Memory B cell (primary cell): ENCODE data around the gene CBX6.

Experiments
- ATAC-seq: fragments of 150-1000 bp; cut with Tn5 transposase; 2 replicates; pipeline ENCODE4 v1.10.0; 2021; ENCODE audit warnings: low read depth, mild to moderate bottlenecking, moderate library complexity
- DNase-seq, 2 donors: peaks; one replicate each; pipeline ENCODE4 v3.0.0; 2022; ENCODE audit warnings: low spot score in 2 of 2
- H3K27ac Mint-ChIP-seq: one replicate; pipeline ENCODE4 v1.8.0; 2022; ENCODE audit warnings: mild to moderate bottlenecking, moderate library complexity, mixed read lengths
- H3K27me3 Mint-ChIP-seq: one replicate; pipeline ENCODE4 v1.8.0; 2022; ENCODE audit warnings: mixed read lengths
- H3K36me3 Mint-ChIP-seq: one replicate; pipeline ENCODE4 v1.8.0; 2022; ENCODE audit warnings: mild to moderate bottlenecking, mixed read lengths
- H3K4me1 Mint-ChIP-seq: one replicate; pipeline ENCODE4 v1.8.0; 2022; ENCODE audit warnings: mixed read lengths
- H3K4me3 Mint-ChIP-seq: one replicate; pipeline ENCODE4 v1.8.0; 2022; ENCODE audit warnings: mild to moderate bottlenecking, moderate library complexity, mixed read lengths
- H3K9me3 Mint-ChIP-seq: one replicate; pipeline ENCODE4 v1.8.0; 2022; ENCODE audit warnings: mixed read lengths

Gene CBX6

DNA sequence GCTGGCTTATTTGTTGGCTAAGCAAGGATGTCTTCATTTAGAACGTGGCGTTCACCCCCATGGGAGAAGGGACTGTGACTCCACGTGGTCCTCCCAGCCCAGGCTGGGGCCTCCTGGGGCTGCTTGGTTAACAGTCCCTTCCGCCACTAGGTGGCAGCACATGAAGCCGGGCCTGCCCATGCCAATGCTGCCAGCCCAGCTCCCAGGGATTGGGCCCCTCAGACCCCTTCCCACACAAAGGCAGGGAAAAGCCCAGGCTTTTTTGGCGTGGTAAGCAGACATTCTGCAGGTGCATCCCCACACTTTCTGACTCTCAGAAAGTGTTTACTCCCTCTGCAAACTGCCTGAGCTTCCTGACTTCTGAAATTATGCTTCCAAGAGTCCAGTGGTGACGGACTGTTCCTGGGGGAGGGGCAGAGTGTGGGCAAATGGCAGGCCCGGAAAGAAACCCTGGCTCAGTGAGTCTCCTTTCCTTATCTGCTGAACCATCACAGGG, 3.1 kb downstream of the CBX6 start:
- no peak overlapping the region for H3K27ac Mint-ChIP-seq

GRCh38 chr22:38868286-38868721, 3.7 kb downstream of the CBX6 start:
- Mint-ChIP-seq H3K27me3 (peaks cover 2% of the 10 kb centered on the region), H3K4me3 (no peak overlapping the region), H3K4me1 (peaks cover 26% of the 10 kb centered on the region), H3K27ac (no peak overlapping the region), H3K36me3 (peaks cover 4% of the 10 kb centered on the region), H3K9me3 (no peaks in the 10 kb centered on the region)
- no peak for ATAC-seq
- no peak for DNase-seq

More for the DNA sequence above, 3.1 kb downstream of the CBX6 start:
- no peaks in the 10 kb centered on the region for H3K9me3 Mint-ChIP-seq
- no peak overlapping the region for H3K4me3 Mint-ChIP-seq
- peaks cover 4% of the 10 kb centered on the region for H3K36me3 Mint-ChIP-seq
- peak; percentile 34 for ATAC-seq
- peaks cover 30% of the 10 kb centered on the region for H3K4me1 Mint-ChIP-seq
- peak; percentile 78 to 83 for DNase-seq
- peaks cover 6% of the 10 kb centered on the region for H3K27me3 Mint-ChIP-seq

DNA sequence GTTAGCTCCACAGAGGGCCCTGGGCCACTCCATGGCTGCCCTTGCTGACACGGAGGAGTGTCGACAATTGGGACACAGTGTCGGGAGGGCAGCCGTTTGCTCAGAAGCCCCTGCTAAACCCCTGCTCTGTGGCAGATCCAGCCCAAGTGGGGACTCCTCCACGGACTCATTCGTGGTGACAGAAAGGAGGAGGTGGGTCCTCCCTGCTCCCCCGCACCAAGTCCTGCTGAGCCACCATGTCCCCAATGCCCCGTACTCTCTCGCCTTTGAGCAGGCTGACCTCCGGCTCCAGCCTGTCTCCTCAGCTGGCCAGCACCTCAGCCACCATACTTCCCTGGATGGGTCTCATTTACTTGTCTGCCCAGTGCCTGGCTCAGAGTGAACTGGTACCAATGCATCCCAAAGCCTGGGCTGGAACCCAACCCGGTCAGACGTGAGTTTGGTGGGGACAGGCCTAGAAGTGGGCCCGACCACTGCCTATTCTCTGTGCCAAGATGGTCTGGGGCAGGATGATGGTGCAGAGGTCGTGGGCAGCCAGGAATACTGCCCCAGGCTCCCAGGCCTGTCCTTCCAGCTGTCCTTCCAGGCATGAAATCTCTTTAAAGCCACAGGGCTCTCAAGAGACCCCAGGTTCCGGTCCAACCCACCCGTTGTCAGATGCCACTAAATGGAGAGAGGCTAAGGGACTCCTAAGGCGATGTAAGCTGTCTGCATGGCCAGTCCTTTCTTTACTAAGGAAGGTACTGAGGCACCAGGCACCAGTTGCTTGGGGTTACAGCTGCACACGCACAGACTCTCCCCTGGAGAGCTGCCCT, 4.3 kb downstream of the CBX6 start:
- Mint-ChIP-seq H3K36me3 (peaks cover 4% of the 10 kb centered on the region), H3K9me3 (no peaks in the 10 kb centered on the region), H3K4me1 (peaks cover 30% of the 10 kb centered on the region), H3K4me3 (no peak overlapping the region), H3K27ac (no peak overlapping the region), H3K27me3 (no peaks in the 10 kb centered on the region)
- DNase-seq: no peak
- ATAC-seq: no peak

- Mint-ChIP-seq H3K4me1 (peaks cover 30% of the 10 kb centered on the region), H3K27me3 (no peaks in the 10 kb centered on the region), H3K36me3 (peaks cover 4% of the 10 kb centered on the region), H3K9me3 (no peaks in the 10 kb centered on the region), H3K27ac (no peak overlapping the region), H3K4me3 (no peak overlapping the region)
- DNase-seq (no peak), ATAC-seq (no peak)
Observed at GRCh38 chr22:38867124-38867455, 4.9 kb downstream of the CBX6 start.

GRCh38 chr22:38866399-38867123, 5.5 kb downstream of the CBX6 start:
- no peak overlapping the region for H3K4me3 Mint-ChIP-seq
- no peaks in the 10 kb centered on the region for H3K27me3 Mint-ChIP-seq
- peaks cover 4% of the 10 kb centered on the region for H3K36me3 Mint-ChIP-seq
- peaks cover 33% of the 10 kb centered on the region for H3K4me1 Mint-ChIP-seq
- H3K27ac Mint-ChIP-seq: no peak overlapping the region
- DNase-seq (no peak), ATAC-seq (no peak)
- H3K9me3 Mint-ChIP-seq: no peaks in the 10 kb centered on the region

DNA sequence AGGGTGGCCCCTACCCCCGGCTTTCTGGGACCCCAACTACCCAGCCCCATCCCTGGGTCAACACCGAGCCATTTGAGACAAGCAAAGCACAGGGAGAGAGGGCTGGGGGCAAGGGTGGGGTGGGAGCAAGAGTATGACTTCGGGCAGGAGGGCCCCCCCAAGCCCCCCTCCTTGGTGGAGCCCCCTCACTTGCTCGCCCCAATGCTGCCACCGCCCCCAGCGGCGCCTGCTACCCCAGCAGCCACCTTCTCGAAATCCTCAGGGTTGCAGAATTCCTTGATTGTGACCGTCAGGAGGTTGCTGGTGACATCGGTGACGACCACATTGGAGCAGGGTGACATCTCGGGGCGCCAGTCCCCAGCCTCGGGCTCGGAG, 6.0 kb downstream of the CBX6 start:
- DNase-seq: no peak
- no peak for ATAC-seq
- H3K4me1 Mint-ChIP-seq: peaks cover 35% of the 10 kb centered on the region
- H3K27ac Mint-ChIP-seq: no peak overlapping the region
- H3K9me3 Mint-ChIP-seq: no peaks in the 10 kb centered on the region
- no peak overlapping the region for H3K4me3 Mint-ChIP-seq
- H3K36me3 Mint-ChIP-seq: peaks cover 4% of the 10 kb centered on the region
- H3K27me3 Mint-ChIP-seq: no peaks in the 10 kb centered on the region

- no peak for ATAC-seq
- H3K27me3 Mint-ChIP-seq: no peaks in the 10 kb centered on the region
- peaks cover 4% of the 10 kb centered on the region for H3K36me3 Mint-ChIP-seq
- no peak overlapping the region for H3K4me3 Mint-ChIP-seq
- no peak overlapping the region for H3K27ac Mint-ChIP-seq
- peaks cover 29% of the 10 kb centered on the region for H3K4me1 Mint-ChIP-seq
- no peaks in the 10 kb centered on the region for H3K9me3 Mint-ChIP-seq
- DNase-seq: no peak
Observed at GRCh38 chr22:38865201-38866023, 6.6 kb downstream of the CBX6 start.

DNA sequence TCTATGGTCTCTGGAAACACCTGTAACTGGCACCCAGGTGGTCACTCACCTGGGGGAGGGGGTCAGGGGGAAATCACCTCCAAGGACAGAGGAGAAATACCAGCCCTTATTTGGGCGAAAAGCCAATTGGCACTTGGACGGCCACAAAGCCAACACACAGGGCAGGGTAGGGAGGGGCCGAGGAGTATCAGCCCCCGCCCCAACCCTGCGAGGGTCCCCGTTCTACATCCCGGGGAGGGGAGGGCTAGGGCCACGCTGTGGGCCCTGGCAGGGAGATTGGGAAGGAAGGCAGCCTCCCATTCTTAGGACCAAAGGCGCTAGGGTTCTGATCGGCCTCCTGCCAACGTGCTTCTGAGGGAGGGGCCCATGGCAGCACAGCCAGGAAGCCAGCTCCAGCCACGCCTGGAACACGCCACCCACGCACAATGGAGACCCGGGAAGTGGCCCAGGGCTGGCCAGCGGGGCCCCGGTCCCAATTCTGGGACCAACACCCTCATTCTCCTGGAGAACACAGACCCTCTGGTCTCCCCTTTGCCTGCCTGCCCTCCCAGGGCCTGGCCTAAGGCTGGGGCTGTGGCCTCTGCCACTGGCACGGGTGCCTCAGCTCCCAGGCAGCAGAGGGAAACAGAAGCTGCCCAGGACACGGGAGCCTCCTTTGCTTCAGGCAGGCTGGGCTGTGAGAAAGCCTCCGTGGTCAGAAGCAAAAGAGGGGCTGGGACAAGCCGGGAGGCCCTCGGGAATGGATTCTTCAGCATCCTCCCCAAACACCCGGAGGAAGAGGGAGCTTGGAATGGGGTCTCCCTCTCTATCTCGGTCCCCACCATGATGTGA, 7.4 kb downstream of the CBX6 start:
- Mint-ChIP-seq H3K4me1 (peaks cover 26% of the 10 kb centered on the region), H3K27me3 (no peaks in the 10 kb centered on the region), H3K4me3 (no peak overlapping the region), H3K27ac (no peak overlapping the region), H3K36me3 (peaks cover 4% of the 10 kb centered on the region), H3K9me3 (no peaks in the 10 kb centered on the region)
- no peak for ATAC-seq
- DNase-seq: no peak

GRCh38 chr22:38863531-38864131, 8.4 kb downstream of the CBX6 start:
- Mint-ChIP-seq H3K9me3 (no peaks in the 10 kb centered on the region), H3K36me3 (peaks cover 4% of the 10 kb centered on the region), H3K4me3 (no peak overlapping the region), H3K4me1 (peaks cover 24% of the 10 kb centered on the region), H3K27me3 (peaks cover 2% of the 10 kb centered on the region), H3K27ac (no peak overlapping the region)
- ATAC-seq: no peak
- DNase-seq: no peak

GRCh38 chr22:38862375-38863329, 9.4 kb downstream of the CBX6 start:
- Mint-ChIP-seq H3K36me3 (peaks cover 2% of the 10 kb centered on the region), H3K4me3 (no peak overlapping the region), H3K4me1 (peaks cover 19% of the 10 kb centered on the region), H3K27me3 (peaks cover 2% of the 10 kb centered on the region), H3K27ac (no peak overlapping the region), H3K9me3 (no peaks in the 10 kb centered on the region)
- ATAC-seq: no peak
- DNase-seq: no peak

DNA sequence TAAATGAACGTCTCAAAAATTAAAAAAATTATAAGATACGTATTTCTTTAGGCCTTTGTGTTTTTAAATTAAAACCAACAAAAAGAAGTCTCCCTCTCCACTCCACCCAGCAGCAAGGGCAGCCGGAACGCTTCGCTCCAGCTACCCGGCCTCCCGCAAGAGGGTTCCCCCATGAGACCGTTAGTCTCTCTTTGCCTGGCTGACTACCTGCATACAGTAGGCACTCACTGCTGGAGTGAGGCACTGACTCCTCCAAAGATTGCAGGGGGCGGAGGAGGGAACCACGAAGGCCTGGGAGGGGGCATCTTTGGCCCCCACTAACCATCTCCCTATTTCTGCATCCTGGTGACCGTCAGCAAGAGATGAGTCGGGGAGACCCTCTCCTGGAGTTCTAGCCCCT, 10.1 kb downstream of the CBX6 start:
- Mint-ChIP-seq H3K27me3 (peaks cover 2% of the 10 kb centered on the region), H3K27ac (no peak overlapping the region), H3K9me3 (no peaks in the 10 kb centered on the region), H3K4me3 (no peak overlapping the region), H3K36me3 (peaks cover 2% of the 10 kb centered on the region), H3K4me1 (peaks cover 19% of the 10 kb centered on the region)
- DNase-seq (no peak), ATAC-seq (no peak)

- peaks cover 2% of the 10 kb centered on the region for H3K36me3 Mint-ChIP-seq
- H3K4me1 Mint-ChIP-seq: peaks cover 19% of the 10 kb centered on the region
- no peak overlapping the region for H3K4me3 Mint-ChIP-seq
- H3K9me3 Mint-ChIP-seq: no peaks in the 10 kb centered on the region
- H3K27ac Mint-ChIP-seq: no peak overlapping the region
- H3K27me3 Mint-ChIP-seq: peaks cover 2% of the 10 kb centered on the region
- DNase-seq (no peak), ATAC-seq (no peak)
Observed at GRCh38 chr22:38861170-38861876, 10.7 kb downstream of the CBX6 start.
